WTC11 (cell line): Measurements from ENCODE around the gene ECI1.

Experiments used
- IRF2 ChIP-seq: sonication (generic); formaldehyde crosslinking; IDR thresholded peaks from 2 replicates; pipeline ENCODE4 v1.8.0; 2022; ENCODE audit warnings: low read depth, missing genetic modification reagents, borderline replicate concordance
- NR3C1 ChIP-seq: sonication (generic); formaldehyde crosslinking; conservative IDR thresholded peaks from 2 replicates; pipeline ENCODE4 v1.8.1; 2023; ENCODE audit warnings: low read depth, mild to moderate bottlenecking, missing genetic modification reagents

DNA sequence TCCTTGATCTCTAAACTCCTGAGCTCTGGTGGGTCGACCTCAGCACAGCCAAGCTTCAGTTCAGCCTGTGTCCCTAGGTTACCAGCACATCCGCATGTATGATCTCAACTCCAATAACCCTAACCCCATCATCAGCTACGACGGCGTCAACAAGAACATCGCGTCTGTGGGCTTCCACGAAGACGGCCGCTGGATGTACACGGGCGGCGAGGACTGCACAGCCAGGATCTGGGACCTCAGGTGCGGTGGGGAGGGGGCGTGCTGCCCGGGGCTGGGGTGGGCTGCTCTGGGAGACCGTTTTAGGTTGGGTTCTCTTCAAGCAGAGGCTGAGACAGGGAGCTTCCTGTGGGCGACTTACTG lies 45.0 kb downstream of the ECI1 start:
- TF ChIP-seq IRF2 (CRISPR knock-in tag) (no peak), NR3C1 (CRISPR knock-in tag) (no peak)
